ENCODE data around the gene ANKRD10.

Gene ANKRD10

DNA sequence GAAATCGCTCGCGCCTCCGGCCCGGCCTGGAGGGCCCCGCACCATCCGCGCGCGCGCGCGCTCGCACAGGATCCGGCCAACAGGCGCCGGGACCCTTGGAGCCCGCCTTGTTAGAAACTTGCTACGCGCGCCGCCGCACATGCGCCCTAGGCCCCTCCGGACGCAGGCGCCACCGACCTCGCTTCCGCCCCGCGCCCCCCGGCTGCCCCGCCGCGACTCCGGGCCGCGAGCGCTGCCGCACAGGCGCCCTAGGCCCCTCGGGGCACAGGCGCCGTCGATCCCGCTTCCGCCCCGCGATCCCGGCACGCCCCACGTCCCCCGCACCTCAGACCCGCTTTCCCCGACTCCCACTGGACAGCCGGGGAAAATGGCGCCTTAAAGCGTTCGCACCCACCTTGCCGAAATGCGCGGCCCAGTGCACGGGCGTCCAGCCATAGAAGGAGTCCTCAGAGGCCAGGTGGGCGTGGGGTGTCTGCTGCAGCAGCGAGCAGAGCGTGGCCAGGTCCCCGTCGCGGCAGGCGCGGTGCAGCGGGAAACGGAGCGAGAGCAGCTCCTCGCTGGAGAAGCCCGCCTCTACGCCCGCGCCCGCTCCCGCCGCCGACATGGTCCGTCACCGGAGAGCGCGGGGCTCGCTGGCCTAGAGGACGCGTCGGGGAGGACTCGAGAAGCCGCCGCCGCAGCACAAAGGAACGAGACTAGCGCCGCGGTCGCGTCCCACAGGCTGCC lies 375 bp downstream of the ANKRD10 start:
- peak; percentile 73 to 80 for DNase-seq (ENCODE audit: low read depth in 2 of 2)

DNA sequence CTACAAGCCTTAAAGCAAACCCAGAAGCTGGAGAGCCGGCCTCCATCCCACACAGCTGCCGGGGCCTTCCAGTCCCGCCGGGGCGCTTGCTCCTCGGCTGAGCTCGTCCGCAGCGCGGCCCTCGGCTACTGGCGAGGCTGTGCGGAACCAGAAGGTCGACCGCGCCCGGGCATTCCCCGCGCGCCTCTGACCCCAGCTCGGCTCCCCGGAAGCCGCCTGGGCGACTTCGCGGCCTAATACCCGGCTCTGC lies 863 bp downstream of the ANKRD10 start:
- DNase-seq (ENCODE audit: low read depth in 2 of 2) = no peak

DNA sequence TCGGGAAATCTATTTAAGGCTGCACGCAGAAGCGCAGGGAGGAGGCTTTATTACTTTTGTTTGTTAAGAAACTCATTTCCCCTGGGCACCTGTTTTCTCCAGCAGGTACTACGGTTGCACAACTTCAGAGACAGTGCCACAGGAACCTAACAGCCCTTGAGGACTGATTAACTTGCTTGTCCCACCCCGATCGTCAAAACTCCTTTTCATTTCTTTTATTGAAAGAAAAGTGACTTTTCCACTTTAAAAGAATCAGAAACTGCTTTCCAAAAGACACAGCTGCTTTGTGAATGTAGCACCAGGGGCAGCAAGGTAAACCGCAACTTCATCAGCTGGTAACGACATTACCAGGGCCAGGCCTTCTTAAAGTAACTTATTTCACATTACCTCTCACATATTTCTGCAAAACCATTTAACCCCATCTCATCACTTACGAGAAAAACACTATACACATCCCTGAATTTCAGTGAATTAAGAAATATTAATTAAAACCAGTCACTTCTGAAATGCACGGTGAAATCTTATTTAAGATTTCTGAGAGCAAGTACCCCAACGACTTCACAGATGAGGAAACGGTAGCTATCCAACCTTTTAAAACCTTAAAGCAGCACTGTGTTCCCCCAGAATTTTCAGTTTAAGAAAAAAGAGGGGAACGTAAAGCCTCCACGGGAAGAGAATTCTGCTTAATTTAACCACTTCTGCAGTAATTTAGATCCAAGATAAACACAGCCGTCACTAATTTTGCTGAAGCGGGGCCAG lies 1.4 kb downstream of the ANKRD10 start:
- DNase-seq (ENCODE audit: low read depth in 2 of 2) = no peak

DNA sequence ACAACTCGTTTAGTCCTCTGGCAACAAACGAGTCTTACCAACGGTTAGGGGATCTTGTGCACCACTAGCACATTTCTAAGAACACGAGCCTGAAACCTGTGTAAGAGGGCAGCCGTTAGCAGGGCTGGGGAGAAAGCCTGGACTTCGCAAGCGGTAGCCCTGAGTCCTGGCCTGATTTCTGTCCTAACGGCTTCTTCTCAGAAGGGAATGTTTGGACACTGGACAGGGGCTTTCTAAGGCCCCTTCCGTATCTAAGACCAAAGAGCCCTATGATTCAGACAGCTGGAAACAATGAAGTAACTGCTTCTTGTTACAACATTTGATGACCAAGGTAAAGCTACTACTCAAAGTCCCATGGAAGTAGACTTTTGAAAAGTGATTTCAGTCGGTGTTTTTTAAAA lies 2.2 kb downstream of the ANKRD10 start:
- no peak for DNase-seq (ENCODE audit: low read depth in 2 of 2)

DNA sequence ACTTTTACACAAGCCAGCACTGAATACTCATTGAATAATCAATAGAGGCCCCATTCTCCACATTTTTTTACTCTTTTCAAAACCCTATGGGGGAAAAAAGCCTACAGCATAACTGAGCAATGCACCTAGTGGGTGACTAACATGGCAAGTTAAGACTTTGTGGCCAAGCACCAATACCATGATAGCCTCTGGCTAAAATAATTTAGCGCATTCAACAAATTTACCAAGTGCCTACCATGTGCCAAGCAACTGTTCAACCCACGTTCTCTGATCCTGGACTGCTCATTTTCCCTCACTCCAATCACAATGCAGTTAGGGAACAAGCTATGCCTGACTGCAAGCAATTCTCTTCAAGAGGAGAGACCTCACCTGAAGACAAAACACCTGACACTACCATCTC lies 3.0 kb downstream of the ANKRD10 start:
- no peak for DNase-seq (ENCODE audit: low read depth in 2 of 2)

DNA sequence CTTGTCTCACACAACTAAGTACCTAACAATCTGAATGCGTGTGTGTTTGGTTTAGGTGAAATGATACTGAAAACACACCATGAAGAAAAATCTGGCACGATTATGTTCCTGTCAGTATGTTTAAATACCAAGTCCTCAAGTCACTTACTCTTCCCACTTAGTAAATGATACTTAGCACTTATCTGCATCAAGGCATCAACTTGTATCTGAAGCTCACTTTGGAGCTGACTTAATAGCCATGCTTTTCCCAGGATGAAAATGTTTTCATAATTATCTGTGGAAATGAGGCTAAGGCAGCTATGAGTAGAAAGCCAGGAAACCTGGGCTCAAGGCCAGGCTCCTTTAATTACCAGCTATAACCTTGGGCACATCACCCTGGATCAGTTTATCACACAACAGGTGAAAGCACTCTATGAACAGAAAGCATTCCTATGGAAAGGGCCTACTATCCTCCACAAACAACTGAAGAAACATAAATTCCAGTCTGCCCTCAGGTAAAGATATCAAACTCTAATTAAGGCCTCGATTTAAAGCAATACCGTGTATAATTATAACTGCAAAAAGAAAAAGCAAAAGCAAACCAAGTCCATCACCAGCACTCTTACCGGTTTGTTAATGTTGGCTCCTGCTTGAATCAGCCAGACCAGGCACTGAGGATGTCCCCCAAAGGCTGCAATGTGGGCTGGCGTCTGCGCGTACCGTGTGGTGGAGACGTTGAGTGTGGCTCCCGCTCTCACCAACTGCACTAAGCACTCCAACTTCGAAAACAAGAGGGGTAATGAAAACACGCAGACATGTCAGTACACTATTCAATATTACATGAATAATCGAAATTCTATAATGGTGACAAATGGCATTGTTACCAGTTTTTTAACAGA lies 4.6 kb downstream of the ANKRD10 start:
- no peak for DNase-seq (ENCODE audit: low read depth in 2 of 2)

DNA sequence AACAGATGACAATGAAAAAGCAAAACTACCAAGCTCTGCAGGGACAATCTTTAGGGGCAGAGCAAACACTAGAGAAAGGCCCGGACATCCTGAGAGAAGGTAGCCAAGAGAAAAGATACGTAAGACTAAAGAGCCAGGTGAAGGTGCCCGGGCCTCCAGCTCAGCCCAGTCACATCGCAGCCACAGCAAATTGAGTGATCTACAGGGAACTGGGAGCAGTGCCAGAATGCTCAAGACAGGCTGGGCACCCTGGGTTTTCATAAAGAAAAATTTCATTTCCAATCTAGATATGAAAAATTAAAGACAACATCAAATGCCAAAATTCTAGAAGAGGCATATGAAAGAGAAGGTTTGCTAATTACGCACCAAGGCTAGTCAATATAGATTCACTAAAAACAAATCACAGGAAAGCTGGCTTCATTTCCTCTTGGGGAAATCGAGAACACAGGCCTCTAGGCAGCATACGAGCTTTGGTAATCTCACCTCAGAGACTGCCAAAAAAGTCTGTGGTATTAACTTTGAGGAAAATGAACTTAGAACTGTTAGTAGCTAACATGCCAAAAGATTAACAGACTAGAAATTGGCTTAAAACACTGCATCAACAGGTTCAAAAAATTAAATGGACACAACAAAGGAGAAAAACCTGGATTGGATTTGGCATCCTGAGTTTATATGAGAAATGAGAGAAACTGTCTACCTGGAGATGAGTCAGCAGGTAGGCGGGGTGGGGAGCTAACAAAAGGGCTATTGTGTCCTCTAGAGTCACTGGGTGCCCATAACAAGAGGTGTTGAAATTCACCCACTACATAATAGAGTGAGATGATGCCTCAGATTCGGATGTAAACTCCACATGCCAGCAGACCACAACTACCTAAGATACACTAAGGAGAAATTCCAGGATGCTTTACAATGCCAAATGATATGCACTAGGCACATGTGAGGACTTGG lies 6.6 kb downstream of the ANKRD10 start:
- peak in 1 of 2 donors; percentile 8 for DNase-seq (ENCODE audit: low read depth in 2 of 2)

DNA sequence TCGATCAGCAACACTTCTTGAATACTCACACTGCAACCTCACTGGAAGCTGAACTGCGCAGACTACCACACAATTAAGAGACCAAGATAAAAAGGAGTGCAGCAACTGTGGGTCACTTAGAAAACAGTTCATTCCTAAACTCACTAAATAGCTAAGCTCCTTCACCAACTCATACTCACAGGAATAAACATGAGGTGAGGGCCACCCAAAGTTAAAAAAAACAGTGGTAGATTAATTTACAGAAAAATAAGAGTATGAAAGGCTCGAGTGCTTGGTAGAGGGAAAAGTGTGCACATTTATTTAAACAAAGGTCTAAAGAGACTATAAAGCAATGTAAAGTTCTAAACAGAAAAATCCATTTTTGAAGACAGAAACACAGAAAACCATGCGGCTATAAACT lies 7.6 kb downstream of the ANKRD10 start:
- no peak for DNase-seq (ENCODE audit: low read depth in 2 of 2)

DNA sequence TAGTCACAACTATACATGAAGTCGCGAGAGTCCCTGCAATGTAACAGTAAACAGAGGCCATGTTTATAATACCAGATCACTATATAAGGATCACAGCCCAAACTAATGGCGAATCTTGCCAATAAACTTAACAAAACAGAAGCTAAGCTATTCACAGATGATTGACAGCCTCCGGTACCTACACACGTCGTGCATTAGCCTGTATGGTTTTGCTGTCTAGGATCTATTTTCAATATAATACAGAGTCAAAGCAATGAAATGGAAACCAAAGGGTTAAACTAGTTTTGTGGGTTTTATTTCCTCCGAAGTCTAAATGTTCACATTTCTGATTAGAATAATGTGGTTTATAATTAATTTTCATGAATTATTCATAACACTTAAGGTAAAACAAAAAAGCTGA lies 10.1 kb downstream of the ANKRD10 start:
- DNase-seq (ENCODE audit: low read depth in 2 of 2) = no peak

DNA sequence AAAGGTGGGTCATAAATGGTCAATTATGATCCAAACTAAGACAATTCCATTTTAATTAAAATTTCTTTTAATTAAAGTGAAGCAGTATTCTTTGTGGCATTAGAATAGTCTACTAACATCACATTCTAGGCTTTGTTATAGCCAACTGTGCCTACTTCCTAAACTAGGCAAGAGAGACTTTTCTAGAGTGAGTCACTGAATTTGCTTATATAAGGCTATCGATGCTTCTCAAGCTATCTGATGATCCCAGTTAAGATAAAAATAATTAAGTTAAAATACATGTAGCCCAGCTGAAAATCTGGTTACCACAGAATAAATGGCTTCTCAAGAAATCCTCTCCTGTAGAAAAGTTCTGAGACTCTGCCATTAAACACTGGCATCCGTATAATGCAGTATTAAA lies 12.5 kb downstream of the ANKRD10 start:
- DNase-seq (ENCODE audit: low read depth in 2 of 2) = no peak

DNA sequence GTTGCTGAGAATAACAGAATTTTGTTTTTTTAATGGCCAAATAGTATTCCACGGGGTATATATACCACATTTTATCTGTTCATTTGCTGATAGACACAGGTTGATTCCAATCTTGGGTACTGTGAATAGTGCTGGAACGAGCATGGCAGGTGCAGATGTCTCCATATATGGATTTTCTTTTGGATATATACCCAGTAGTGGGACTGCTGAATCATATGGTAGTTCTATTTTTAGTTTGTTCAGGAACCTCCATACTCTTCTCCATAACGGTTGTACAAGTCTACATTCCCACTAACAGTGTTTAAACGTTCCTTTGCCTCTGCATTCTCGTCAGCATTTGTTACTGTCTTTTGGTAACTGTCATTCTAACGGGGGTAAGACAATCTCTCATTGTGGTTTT lies 17.3 kb downstream of the ANKRD10 start:
- DNase-seq (ENCODE audit: low read depth in 2 of 2) = no peak

DNA sequence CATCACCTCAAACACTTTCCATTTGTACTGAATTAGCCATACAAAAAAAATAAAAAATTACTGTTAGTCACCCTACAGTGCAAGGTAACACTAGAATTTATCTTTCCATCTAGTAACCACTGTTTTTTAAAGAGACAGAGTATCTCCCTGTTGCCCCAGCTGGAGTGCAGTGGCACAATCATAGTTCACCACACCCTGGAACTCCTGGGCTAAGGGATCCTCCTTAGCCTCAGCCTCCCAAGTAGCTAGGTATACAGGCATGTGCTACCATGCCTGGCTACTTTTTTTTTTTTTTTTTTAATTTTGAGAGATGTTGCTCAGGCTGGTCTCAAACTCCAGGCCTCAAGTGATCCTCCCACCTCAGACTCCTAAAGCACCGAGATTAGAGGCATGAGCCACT lies 17.9 kb downstream of the ANKRD10 start:
- DNase-seq (ENCODE audit: low read depth in 2 of 2) = no peak

DNA sequence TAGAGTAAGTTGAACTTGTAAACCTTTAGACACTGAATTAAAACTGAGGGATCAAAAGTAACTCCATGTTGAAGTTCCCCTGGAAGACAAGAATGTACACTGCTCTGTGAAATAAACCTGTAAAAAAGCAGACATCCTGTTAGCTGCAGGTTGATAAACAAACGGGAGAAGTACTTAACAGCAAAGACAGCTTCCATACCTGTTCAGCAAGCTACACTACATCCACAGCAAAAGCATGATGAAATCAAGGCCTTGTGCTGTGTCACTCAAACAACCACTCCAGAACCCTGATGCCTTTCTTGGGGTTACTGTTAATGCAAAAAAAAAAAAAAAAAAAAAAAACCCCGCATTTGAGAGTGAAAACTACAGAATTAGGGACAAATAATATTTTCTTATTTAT lies 20.8 kb downstream of the ANKRD10 start:
- DNase-seq (ENCODE audit: low read depth in 2 of 2) = no peak

DNA sequence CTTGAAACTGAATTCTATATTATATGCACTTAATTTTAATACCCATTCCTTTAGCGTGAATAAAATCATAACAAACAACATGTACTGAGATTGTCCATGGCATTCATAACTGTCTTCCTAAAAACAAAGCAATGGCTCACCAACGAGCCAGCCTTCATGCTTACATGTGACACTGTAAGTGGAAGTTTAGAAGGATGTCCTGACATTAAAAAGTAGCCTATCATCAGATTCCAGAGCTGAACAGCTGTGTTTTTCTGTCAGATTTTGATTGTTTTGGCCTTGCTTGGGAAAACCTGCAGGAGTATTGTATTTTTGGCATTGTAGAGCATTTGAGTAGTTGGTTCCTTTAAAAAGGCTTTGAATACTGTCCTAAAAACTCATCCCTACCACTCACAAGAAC lies 21.3 kb downstream of the ANKRD10 start:
- no peak for DNase-seq (ENCODE audit: low read depth in 2 of 2)

DNA sequence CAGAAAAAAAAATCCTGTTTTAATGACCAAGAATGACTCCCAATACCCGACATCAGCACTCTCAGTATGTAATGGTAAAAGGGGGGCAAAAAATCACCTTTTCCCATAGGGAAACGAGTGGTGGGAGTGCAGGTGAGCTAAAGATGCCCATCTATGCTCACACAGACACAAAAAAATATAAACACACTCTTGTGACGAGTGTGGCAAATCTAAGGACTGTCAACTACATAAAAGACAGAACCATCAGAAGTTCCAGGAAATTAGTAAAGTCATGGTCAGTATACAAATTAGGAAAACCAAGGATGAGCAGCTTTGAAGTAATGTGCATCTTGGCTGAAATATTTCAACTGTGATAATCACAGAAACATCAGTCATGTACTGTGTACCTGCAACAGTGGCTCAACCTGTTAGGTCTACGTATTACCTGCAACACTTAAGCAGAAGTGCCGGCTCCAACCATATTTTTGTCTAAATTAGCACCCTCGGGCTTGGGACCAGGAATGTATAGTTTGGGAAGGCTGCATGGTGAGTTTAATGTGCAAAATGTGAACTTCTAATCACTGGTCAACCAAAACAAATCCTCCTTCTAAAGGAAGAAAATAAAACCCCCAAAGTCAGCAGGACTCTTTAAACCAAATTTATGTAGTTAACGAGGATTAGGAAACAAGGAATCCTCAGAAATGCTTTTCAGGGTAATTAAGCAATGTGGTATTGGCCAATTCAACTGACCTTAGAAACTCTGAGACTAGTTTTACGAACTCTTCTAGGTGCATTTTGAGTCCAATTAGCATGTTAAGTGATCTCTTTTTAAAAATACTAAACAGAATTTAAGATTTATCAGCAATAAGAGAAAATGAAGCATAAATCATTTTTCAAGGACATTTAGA lies 24.3 kb downstream of the ANKRD10 start:
- DNase-seq (ENCODE audit: low read depth in 2 of 2) = no peak

DNA sequence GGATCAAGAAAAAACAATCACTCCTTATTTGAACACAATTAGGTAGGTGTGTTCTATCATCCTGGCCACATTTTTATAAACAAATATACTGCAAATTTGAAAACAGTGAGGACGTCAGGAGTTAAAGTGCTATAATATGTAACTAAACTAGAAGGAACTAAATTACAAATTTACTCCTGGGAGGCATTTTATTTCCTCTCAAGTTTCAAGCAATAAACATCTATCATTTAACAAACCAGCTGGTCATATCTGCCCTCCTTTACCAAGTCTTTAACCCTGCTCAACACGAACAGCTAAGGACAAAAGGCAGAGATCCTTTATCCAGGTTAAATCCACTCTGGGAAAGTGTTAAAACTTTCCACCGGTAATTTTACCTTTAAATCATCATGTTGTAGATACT lies 26.5 kb downstream of the ANKRD10 start:
- DNase-seq (ENCODE audit: low read depth in 2 of 2) = no peak

DNA sequence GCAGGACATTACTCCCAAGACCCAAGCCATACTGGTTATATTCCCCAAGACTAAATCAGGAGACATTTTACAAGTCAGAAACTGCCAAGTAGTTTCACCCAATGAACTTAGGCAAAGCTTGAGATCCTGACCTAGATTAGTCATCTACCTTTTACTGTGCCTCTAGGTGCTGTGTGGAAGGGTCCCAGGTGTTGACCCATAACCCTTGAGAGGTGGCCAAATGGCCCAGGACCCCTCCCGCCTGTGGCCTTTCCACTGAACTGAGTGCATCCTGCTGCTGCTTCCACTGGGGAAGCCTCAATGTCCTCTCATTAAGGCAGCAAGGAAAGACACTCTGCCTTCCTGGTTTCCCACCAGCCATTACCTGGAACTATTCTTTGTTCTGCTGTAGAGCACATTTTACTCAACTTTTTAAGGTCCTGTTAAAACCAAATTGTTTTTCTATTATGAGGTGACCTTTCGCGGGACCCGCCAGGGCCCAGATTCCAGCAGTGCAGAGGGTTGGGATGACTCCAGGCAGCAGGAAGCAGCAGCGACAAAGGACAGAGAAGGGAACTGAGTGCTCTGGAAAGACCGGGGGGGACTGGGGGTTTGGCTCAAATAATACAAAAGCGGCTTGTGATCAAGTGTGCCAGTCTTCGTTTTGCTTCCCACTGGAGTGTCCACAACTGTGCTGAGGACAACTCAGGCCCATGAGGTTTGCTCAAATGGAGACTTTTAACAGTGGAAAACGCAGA lies 27.1 kb downstream of the ANKRD10 start:
- no peak for DNase-seq (ENCODE audit: low read depth in 2 of 2)

DNA sequence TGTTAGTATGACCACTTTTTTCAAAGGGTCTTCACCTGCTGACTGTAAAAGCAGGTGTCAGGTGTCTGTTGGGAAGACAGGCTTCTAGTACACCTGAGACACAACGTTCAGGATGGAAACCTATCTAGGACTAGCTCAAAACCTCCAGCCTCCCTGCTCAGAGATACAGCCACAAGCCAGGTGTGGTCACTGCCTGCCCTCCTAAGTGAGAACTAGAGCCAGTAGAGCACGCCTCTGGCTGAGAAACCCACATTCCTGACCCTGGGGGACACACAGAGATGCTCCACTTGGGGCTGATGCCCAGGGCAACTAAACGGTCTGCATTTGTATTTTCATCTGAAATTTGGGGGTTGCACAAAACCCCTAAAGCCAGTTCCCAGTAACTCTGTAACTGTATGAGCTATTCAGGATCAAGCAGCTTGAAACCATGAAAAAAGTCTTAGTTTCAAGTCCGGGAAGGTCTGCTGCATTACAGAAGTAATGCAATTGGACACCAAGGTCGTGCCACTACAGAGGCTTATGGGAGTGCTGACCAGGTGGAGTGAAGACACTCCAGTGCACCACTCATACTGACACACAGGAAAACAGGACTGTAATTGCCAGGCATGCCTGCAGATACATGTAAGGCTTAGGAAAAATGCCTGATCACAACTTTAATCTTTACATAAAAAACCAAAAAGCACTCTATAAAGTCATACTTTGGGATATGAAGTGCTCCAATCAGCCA lies 27.8 kb downstream of the ANKRD10 start:
- no peak for DNase-seq (ENCODE audit: low read depth in 2 of 2)
